Measurements from ENCODE around the gene UNK. TPM values are rescaled to one million over a fixed set of nuclear protein-coding genes. Genes with fewer than 3 reads are reported as not detected.

UNK gene
- total RNA-seq, 2 experiments from 2014 or later = 33.7 to 36.1 TPM

- CTCF ChIA-PET = no interaction called here
Observed at GRCh38 chr17:75767881-75768280, 16.7 kb upstream of the UNK start.

GRCh38 chr17:75769536-75769935 is 15.1 kb upstream of the UNK start:
- Histone ChIP-seq H3K27ac (ENCODE audit: low read depth in 1 of 2, low read length in 2 of 2) (no peak overlapping the region), H3K9me3 (ENCODE audit: control insufficient read depth in 1 of 2, insufficient read depth in 1 of 2, low read length in 2 of 2) (no peaks in the 10 kb centered on the region), H3K4me1 (ENCODE audit: insufficient read depth, low read length) (peaks cover 8% of the 10 kb centered on the region), H3K27me3 (ENCODE audit: control insufficient read depth in 1 of 2, insufficient read depth in 2 of 2, low read length in 2 of 2) (no peaks in the 10 kb centered on the region), H3K36me3 (ENCODE audit: insufficient read depth, low read length) (peaks cover 4% of the 10 kb centered on the region), H3K4me3 (ENCODE audit: low read length) (no peak overlapping the region)
- H3K4me1 Mint-ChIP-seq (ENCODE audit: low read depth) = peaks cover 3% of the 10 kb centered on the region
- no peaks in the 10 kb centered on the region for H3K27me3 Mint-ChIP-seq
- H3K27ac Mint-ChIP-seq = no peak overlapping the region
- no peak for DNase-seq
- peaks cover 5% of the 10 kb centered on the region for H3K36me3 Mint-ChIP-seq (ENCODE audit: low read depth)
- ChIA-PET POLR2A (interaction anchor here (1.6 kb wide), 2 partner anchors 11 to 86 kb away, joined by 5 to 6 read pairs; partner anchors contain the start of gene WBP2), CTCF (no interaction called here)
- TF ChIP-seq CTCF (IDR thresholded peaks at IDR 0.05) = no peak
- no peaks in the 10 kb centered on the region for H3K9me3 Mint-ChIP-seq
- ATAC-seq (ENCODE audit: poor library complexity) = no peak
- intact Hi-C loops (cut with DNase I, micrococcal nuclease) = loop anchor here in 1 of 2 experiments (5.0 kb wide), 1 partner anchor 58 kb away; no protein-coding TSS in a partner anchor
- H3K4me3 Mint-ChIP-seq = no peak overlapping the region

More at GRCh38 chr17:75767881-75768280, 16.7 kb upstream of the UNK start:
- Histone ChIP-seq H3K9me3 (ENCODE audit: control insufficient read depth in 1 of 2, insufficient read depth in 1 of 2, low read length in 2 of 2) (no peaks in the 10 kb centered on the region), H3K4me3 (ENCODE audit: low read length) (no peak overlapping the region), H3K27ac (ENCODE audit: low read depth in 1 of 2, low read length in 2 of 2) (no peak overlapping the region), H3K27me3 (ENCODE audit: control insufficient read depth in 1 of 2, insufficient read depth in 2 of 2, low read length in 2 of 2) (no peaks in the 10 kb centered on the region), H3K36me3 (ENCODE audit: insufficient read depth, low read length) (no peaks in the 10 kb centered on the region), H3K4me1 (ENCODE audit: insufficient read depth, low read length) (peaks cover 24% of the 10 kb centered on the region)
- ATAC-seq (ENCODE audit: poor library complexity) = no peak
- H3K4me3 Mint-ChIP-seq = no peak overlapping the region
- no peak for DNase-seq
- intact Hi-C loops (cut with DNase I, micrococcal nuclease) = loop anchor here in 1 of 2 experiments (5.0 kb wide), 1 partner anchor 59 kb away; no protein-coding TSS in a partner anchor
- POLR2A ChIA-PET = interaction anchor here (1.7 kb wide), 1 partner anchor 10 kb away, joined by 6 read pairs; no protein-coding TSS in a partner anchor
- TF ChIP-seq CTCF (IDR thresholded peaks at IDR 0.05) = no peak
- H3K36me3 Mint-ChIP-seq (ENCODE audit: low read depth) = no peaks in the 10 kb centered on the region
- no peaks in the 10 kb centered on the region for H3K27me3 Mint-ChIP-seq
- peaks cover 12% of the 10 kb centered on the region for H3K4me1 Mint-ChIP-seq (ENCODE audit: low read depth)
- H3K9me3 Mint-ChIP-seq = no peaks in the 10 kb centered on the region
- H3K27ac Mint-ChIP-seq = no peak overlapping the region

- Histone ChIP-seq H3K4me3 (ENCODE audit: low read length) (no peak overlapping the region), H3K9me3 (ENCODE audit: control insufficient read depth in 1 of 2, insufficient read depth in 1 of 2, low read length in 2 of 2) (no peaks in the 10 kb centered on the region), H3K27me3 (ENCODE audit: control insufficient read depth in 1 of 2, insufficient read depth in 2 of 2, low read length in 2 of 2) (no peaks in the 10 kb centered on the region), H3K4me1 (ENCODE audit: insufficient read depth, low read length) (peaks cover 7% of the 10 kb centered on the region), H3K27ac (ENCODE audit: low read depth in 1 of 2, low read length in 2 of 2) (no peak overlapping the region), H3K36me3 (ENCODE audit: insufficient read depth, low read length) (peaks cover 15% of the 10 kb centered on the region)
- intact Hi-C loops (cut with DNase I, micrococcal nuclease) = no loop called here
- POLR2A ChIA-PET = interaction anchor here (8.7 kb wide), 1 partner anchor 9 kb away, joined by 246 read pairs; the partner anchor contains the start of gene GALK1
- H3K4me3 Mint-ChIP-seq = no peak overlapping the region
- no peak for TF ChIP-seq CTCF (IDR thresholded peaks at IDR 0.05)
- H3K9me3 Mint-ChIP-seq = no peaks in the 10 kb centered on the region
- CTCF ChIA-PET = interaction anchor here (0.7 to 1.9 kb wide), 3 partner anchors 10 to 18 kb away, joined by 3 to 4 read pairs (median 4); no protein-coding TSS in a partner anchor
- ATAC-seq (ENCODE audit: poor library complexity) = no peak
- DNase-seq = peak in 1 of 14 experiments; percentile 21
- peaks cover 18% of the 10 kb centered on the region for H3K4me1 Mint-ChIP-seq (ENCODE audit: low read depth)
- H3K27me3 Mint-ChIP-seq = no peaks in the 10 kb centered on the region
- peaks cover 23% of the 10 kb centered on the region for H3K36me3 Mint-ChIP-seq (ENCODE audit: low read depth)
- no peak overlapping the region for H3K27ac Mint-ChIP-seq
Observed at GRCh38 chr17:75771334-75772281, 13.0 kb upstream of the UNK start.

Measured in CD4-positive, alpha-beta T cell (primary cell).